ENCODE measurements around the gene RCAN3.

The RCAN3 gene

GRCh38 chr1:24564695-24565094 is 62.1 kb downstream of the RCAN3 start:
- no peak for TF ChIP-seq TCF4 (CRISPR knock-in tag; IDR thresholded peaks at IDR 0.05; ENCODE audit: borderline replicate concordance)
- no peak for TF ChIP-seq OSR1 (CRISPR knock-in tag; IDR thresholded peaks at IDR 0.05)
- TF ChIP-seq RARB (CRISPR knock-in tag; IDR thresholded peaks at IDR 0.05) = no peak
- no peak for TF ChIP-seq PPARA (CRISPR knock-in tag; IDR thresholded peaks at IDR 0.05; ENCODE audit: borderline replicate concordance)
- TF ChIP-seq ISL1 (CRISPR knock-in tag; IDR thresholded peaks at IDR 0.05) = no peak
- no peak for TF ChIP-seq ZNF70 (CRISPR knock-in tag; IDR thresholded peaks at IDR 0.05)
- TF ChIP-seq TOX (CRISPR knock-in tag; IDR thresholded peaks at IDR 0.05; ENCODE audit: borderline replicate concordance) = no peak
- TF ChIP-seq ZFP30 (CRISPR knock-in tag; IDR thresholded peaks at IDR 0.05) = no peak
- TF ChIP-seq ZFP3 (CRISPR knock-in tag; IDR thresholded peaks at IDR 0.05) = no peak
- no peak for TF ChIP-seq ZNF8 (CRISPR knock-in tag; IDR thresholded peaks at IDR 0.05)
- ATAC-seq = no peak

- no peak for TF ChIP-seq ZC3H10 (CRISPR knock-in tag; IDR thresholded peaks at IDR 0.05)
- no peak for TF ChIP-seq CSRNP3 (CRISPR knock-in tag; IDR thresholded peaks at IDR 0.05)
- no peak for TF ChIP-seq ZFP3 (CRISPR knock-in tag; IDR thresholded peaks at IDR 0.05)
- no peak for TF ChIP-seq PATZ1 (CRISPR knock-in tag; IDR thresholded peaks at IDR 0.05; ENCODE audit: borderline replicate concordance)
- no peak for ATAC-seq
Measured at GRCh38 chr1:24566236-24566867, 63.7 kb downstream of the RCAN3 start.

GRCh38 chr1:24567792-24568388 is 65.3 kb downstream of the RCAN3 start:
- TF ChIP-seq ARNTL (CRISPR knock-in tag; IDR thresholded peaks at IDR 0.05; ENCODE audit: borderline replicate concordance, low read depth) (no peak), CSRNP3 (CRISPR knock-in tag; IDR thresholded peaks at IDR 0.05) (no peak)
- ATAC-seq = no peak; the same call in 2 of the 3 replicates

GRCh38 chr1:24568475-24568874 is 65.8 kb downstream of the RCAN3 start:
- ATAC-seq = no peak
- no peak for TF ChIP-seq CSRNP3 (CRISPR knock-in tag; IDR thresholded peaks at IDR 0.05)
- no peak for TF ChIP-seq CSDC2 (CRISPR knock-in tag; IDR thresholded peaks at IDR 0.05)
- no peak for TF ChIP-seq TCF4 (CRISPR knock-in tag; IDR thresholded peaks at IDR 0.05; ENCODE audit: borderline replicate concordance)
- TF ChIP-seq ARNTL (CRISPR knock-in tag; IDR thresholded peaks at IDR 0.05; ENCODE audit: borderline replicate concordance, low read depth) = no peak
- no peak for TF ChIP-seq ZNF70 (CRISPR knock-in tag; IDR thresholded peaks at IDR 0.05)
- TF ChIP-seq ZC3H10 (CRISPR knock-in tag; IDR thresholded peaks at IDR 0.05) = no peak
- no peak for TF ChIP-seq TSHZ2 (CRISPR knock-in tag; IDR thresholded peaks at IDR 0.05)
- no peak for TF ChIP-seq BACH2 (CRISPR knock-in tag; IDR thresholded peaks at IDR 0.05; ENCODE audit: borderline replicate concordance)
- TF ChIP-seq ZFP30 (CRISPR knock-in tag; IDR thresholded peaks at IDR 0.05) = no peak
- no peak for TF ChIP-seq SNAI2 (CRISPR knock-in tag; IDR thresholded peaks at IDR 0.05)
- TF ChIP-seq ZNF565 (CRISPR knock-in tag; conservative IDR thresholded peaks at IDR 0.05; ENCODE audit: low read depth) = no peak
- no peak for TF ChIP-seq TOX (CRISPR knock-in tag; IDR thresholded peaks at IDR 0.05; ENCODE audit: borderline replicate concordance)
- TF ChIP-seq ISL1 (CRISPR knock-in tag; IDR thresholded peaks at IDR 0.05) = no peak
- TF ChIP-seq ZNF8 (CRISPR knock-in tag; IDR thresholded peaks at IDR 0.05) = no peak
- TF ChIP-seq CREB5 (CRISPR knock-in tag; IDR thresholded peaks at IDR 0.05; ENCODE audit: low read depth) = no peak
- TF ChIP-seq ESRRG (CRISPR knock-in tag; IDR thresholded peaks at IDR 0.05) = no peak
- TF ChIP-seq RARB (CRISPR knock-in tag; IDR thresholded peaks at IDR 0.05) = no peak
- no peak for TF ChIP-seq PPARA (CRISPR knock-in tag; IDR thresholded peaks at IDR 0.05; ENCODE audit: borderline replicate concordance)
